IMR-90 (cell line): ENCODE measurements around the gene NUP210.

Source experiments
- TF ChIP-seq, protein P1 (sequence below): conservative IDR thresholded peaks from 2 replicates; pipeline ENCODE4 v1.5.1; 2012; ENCODE audit warnings: mild to moderate bottlenecking, low read depth, low read length, improper control_type of control experiment
- TF ChIP-seq, protein P2 (sequence below): fragments of 150-350 bp; IDR thresholded peaks from 2 replicates; pipeline ENCODE4 v1.6.1; 2017; ENCODE audit warnings: mild to moderate bottlenecking, antibody characterized with exemption, low read length, low read depth

DNA sequence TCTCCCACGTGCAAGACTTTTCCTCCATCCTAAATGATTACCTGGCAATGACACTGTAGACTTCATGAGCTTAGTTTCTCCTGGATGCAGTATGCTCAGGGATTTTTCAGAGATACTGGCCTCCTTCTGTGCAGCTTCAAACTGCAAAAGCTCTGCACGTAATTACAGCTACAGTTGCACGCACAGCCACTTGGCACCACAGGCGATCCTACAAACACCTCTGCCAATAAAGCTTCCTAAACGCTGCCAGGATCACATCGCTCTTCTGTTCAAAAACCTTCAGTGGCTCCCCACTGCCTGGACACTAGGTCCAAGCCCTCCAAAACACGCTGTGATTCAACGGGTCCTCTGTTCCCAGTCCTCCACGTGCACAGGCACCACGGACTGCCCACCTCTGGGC is 49.5 kb downstream of the NUP210 start:
- TF ChIP-seq, protein P1, sequence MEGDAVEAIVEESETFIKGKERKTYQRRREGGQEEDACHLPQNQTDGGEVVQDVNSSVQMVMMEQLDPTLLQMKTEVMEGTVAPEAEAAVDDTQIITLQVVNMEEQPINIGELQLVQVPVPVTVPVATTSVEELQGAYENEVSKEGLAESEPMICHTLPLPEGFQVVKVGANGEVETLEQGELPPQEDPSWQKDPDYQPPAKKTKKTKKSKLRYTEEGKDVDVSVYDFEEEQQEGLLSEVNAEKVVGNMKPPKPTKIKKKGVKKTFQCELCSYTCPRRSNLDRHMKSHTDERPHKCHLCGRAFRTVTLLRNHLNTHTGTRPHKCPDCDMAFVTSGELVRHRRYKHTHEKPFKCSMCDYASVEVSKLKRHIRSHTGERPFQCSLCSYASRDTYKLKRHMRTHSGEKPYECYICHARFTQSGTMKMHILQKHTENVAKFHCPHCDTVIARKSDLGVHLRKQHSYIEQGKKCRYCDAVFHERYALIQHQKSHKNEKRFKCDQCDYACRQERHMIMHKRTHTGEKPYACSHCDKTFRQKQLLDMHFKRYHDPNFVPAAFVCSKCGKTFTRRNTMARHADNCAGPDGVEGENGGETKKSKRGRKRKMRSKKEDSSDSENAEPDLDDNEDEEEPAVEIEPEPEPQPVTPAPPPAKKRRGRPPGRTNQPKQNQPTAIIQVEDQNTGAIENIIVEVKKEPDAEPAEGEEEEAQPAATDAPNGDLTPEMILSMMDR: no peak
- TF ChIP-seq, protein P2, sequence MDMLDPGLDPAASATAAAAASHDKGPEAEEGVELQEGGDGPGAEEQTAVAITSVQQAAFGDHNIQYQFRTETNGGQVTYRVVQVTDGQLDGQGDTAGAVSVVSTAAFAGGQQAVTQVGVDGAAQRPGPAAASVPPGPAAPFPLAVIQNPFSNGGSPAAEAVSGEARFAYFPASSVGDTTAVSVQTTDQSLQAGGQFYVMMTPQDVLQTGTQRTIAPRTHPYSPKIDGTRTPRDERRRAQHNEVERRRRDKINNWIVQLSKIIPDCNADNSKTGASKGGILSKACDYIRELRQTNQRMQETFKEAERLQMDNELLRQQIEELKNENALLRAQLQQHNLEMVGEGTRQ: no peak
